Measurements from ENCODE around the gene MT1H. TPM values are rescaled to one million over a fixed set of nuclear protein-coding genes. Genes with fewer than 3 reads are reported as not detected.

The MT1H gene
- total and polyA plus RNA-seq, 3 donors from 2014 or later, result not detected

DNA sequence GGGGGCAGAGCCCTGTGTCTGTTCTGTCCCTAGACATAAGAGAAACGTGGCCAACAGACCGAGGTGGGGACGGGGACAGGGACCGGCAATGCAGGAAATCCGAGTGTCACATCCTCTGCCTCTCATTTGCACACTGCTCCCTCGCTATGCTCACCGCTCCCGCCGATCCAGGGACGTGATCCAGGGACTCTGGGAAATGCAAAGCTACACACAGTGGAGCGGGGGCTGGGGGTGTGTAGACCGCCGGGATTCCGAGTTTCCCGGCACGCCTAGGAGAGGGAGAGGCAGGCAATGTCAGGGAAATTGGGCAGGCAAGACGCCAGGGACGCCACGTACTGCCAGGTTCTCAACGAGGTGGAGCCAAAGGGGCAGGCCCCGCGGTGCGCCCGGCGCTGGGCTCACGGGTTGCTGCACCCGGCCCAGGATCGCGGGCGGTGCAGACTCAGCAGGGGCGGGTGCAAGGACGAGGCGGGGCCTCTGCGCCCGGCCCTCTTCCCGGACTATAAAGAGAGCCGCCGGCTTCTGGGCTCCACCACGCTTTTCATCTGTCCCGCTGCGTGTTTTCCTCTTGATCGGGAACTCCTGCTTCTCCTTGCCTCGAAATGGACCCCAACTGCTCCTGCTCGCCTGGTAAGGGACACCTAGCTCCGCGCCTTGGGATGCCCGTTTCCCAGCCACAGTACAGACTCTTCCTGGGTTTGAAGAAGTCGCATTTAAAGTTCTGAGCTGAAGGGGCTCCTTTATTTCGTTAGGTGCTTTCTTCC, 12.5 kb downstream of the MT1H start, which contains the start of gene MT1X:
Gene MT1X (plus strand): TSS at position 532 of the 764 bp plus-strand sequence. CDS start 71 bp downstream, at position 603.
- DNase-seq, result peak; percentile 93
- Histone ChIP-seq H3K27me3 (no peaks in the 10 kb centered on the region), H3K36me3 (ENCODE audit: low read depth, missing control alignments) (no peaks in the 10 kb centered on the region), H3K4me1 (peaks cover 16% of the 10 kb centered on the region), H3K9me3 (no peaks in the 10 kb centered on the region), H3K4me3 (peak within 1 kb of the TSS; percentile 48 to 61), H3K27ac (peak within 1 kb of the TSS; percentile 26 to 76)
- WGBS, 2 donors, result 0 to 1% methylated on average over 31 to 49 of the region's 49 CpGs
- TF ChIP-seq POLR2A (IDR thresholded peaks at IDR 0.05), result peak; percentile 78
- TF ChIP-seq, protein P1, sequence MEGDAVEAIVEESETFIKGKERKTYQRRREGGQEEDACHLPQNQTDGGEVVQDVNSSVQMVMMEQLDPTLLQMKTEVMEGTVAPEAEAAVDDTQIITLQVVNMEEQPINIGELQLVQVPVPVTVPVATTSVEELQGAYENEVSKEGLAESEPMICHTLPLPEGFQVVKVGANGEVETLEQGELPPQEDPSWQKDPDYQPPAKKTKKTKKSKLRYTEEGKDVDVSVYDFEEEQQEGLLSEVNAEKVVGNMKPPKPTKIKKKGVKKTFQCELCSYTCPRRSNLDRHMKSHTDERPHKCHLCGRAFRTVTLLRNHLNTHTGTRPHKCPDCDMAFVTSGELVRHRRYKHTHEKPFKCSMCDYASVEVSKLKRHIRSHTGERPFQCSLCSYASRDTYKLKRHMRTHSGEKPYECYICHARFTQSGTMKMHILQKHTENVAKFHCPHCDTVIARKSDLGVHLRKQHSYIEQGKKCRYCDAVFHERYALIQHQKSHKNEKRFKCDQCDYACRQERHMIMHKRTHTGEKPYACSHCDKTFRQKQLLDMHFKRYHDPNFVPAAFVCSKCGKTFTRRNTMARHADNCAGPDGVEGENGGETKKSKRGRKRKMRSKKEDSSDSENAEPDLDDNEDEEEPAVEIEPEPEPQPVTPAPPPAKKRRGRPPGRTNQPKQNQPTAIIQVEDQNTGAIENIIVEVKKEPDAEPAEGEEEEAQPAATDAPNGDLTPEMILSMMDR (IDR thresholded peaks at IDR 0.05), result peak in 1 of 3 experiments; percentile 4
- intact Hi-C loops (cut with DNase I; ENCODE audit: low total_unique reads), result no loop called here

DNA sequence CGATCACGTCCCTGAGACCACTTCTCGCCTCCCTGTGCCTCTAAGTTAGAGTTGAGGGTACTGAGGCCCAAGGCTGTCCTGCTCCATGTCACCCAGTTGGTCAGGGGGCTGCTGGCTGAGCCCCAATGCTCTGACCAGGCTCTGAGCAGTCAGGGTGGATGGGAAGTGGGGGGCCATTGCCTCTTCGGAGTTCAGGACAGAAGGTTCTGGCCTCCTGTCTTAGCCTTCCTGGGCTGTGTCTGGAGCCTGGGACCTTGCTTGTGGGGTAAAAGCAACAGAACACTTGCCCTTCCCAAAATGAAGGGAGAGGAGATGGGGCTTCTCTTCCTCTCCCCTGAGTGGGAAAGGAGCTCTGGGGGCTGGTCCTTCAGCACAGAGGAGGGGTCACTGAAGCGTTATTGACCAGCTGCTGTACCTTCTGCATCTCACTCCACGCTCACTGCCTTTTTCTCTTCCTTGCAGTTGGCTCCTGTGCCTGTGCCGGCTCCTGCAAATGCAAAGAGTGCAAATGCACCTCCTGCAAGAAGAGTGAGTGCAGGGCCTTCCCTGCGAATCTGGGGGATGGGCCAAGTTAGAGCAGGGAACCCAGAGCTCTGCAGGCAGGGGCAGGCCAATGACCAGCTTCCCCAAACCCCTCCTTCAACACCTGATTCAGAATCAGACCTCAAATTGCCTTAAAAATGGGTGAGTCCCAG, 13.2 kb downstream of the MT1H start:
- TF ChIP-seq, protein P1 (IDR thresholded peaks at IDR 0.05), result no peak
- no peak for TF ChIP-seq POLR2A (IDR thresholded peaks at IDR 0.05)
- intact Hi-C loops (cut with DNase I; ENCODE audit: low total_unique reads), result no loop called here
- H3K27ac ChIP-seq, result peak overlapping the region; percentile 26 to 76
- no peaks in the 10 kb centered on the region for H3K27me3 ChIP-seq
- H3K9me3 ChIP-seq, result no peaks in the 10 kb centered on the region
- H3K4me1 ChIP-seq, result peaks cover 16% of the 10 kb centered on the region
- WGBS, 2 donors, result 26 to 33% methylated on average over 7 to 8 of the region's 8 CpGs
- H3K36me3 ChIP-seq (ENCODE audit: low read depth, missing control alignments), result no peaks in the 10 kb centered on the region
- DNase-seq, result no peak
- H3K4me3 ChIP-seq, result peak overlapping the region; percentile 48 to 61

DNA sequence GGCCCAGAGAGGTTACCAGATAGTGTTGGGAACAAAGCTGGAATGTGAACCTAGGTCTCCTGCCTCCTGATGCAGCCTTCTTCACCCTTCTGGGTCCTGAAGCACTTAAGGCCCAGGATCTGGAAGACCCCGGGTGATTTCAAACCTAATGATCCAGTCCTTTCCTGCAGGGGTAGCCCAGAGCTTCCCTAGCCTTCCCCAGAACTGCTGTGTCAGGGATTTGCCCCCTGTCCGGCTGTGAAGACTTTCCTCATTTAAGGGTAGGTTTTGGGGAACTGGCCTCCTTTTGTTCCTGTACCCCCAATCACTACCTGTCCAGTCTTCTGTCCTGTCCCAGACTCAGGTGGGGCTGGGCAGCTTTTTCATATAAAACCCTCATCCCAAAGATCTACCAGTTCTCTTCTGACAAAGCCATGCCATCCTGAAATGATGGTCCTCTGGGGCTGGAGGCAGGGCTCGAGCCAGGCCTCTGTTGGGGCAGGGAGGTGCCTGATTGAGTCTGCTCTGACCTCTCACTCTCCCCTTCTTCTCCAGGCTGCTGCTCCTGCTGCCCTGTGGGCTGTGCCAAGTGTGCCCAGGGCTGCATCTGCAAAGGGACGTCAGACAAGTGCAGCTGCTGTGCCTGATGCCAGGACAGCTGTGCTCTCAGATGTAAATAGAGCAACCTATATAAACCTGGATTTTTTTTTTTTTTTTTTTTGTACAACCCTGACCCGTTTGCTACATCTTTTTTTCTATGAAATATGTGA, 14.0 kb downstream of the MT1H start:
- H3K4me1 ChIP-seq, result peaks cover 16% of the 10 kb centered on the region
- H3K27me3 ChIP-seq, result no peaks in the 10 kb centered on the region
- H3K36me3 ChIP-seq (ENCODE audit: low read depth, missing control alignments), result no peaks in the 10 kb centered on the region
- no peak for TF ChIP-seq POLR2A (IDR thresholded peaks at IDR 0.05)
- TF ChIP-seq, protein P1 (IDR thresholded peaks at IDR 0.05), result no peak
- intact Hi-C loops (cut with DNase I; ENCODE audit: low total_unique reads), result no loop called here
- H3K9me3 ChIP-seq, result no peaks in the 10 kb centered on the region
- no peak overlapping the region for H3K27ac ChIP-seq
- peak overlapping the region; percentile 48 to 61 for H3K4me3 ChIP-seq
- WGBS, 2 donors, result 77 to 86% methylated on average over 5 of the region's 5 CpGs
- DNase-seq, result no peak

DNA sequence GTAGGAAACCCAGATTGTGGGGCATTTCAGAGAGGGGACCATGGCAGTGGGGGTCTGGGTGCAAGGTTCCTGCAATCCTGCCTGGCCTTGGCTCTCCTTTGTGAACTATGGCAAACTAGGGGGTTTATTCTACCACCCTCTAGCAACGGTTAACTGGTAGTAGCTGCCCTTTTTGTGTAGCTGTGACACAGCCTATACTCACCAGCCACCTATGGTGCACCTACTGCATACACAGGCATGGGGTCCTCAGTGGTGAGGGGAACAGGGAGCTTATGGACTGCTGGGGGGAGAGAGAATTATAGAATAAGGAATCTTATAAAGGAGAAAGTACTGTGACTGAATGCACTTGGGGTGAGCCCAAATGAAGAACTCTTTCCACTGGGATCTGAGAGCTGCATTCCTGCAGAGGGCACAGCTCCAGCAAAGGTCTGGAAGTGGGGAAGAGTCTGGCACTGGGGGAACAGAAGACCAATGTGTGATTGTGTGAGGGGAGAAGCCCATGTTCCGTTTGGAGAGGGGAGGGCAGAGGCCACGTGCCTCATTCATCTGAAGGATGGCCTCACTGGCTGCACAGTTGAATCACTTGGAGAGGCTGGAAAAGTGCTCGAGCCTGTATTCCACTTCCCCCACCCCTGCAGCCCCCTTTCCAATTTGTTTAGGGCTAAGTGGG, 14.8 kb downstream of the MT1H start:
- WGBS, 2 donors, result 58 to 68% methylated on average over 4 of the region's 4 CpGs
- H3K36me3 ChIP-seq (ENCODE audit: low read depth, missing control alignments), result no peaks in the 10 kb centered on the region
- no peak overlapping the region for H3K27ac ChIP-seq
- peaks cover 16% of the 10 kb centered on the region for H3K4me1 ChIP-seq
- intact Hi-C loops (cut with DNase I; ENCODE audit: low total_unique reads), result no loop called here
- H3K9me3 ChIP-seq, result no peaks in the 10 kb centered on the region
- no peak for DNase-seq
- no peak for TF ChIP-seq POLR2A (IDR thresholded peaks at IDR 0.05)
- TF ChIP-seq, protein P1 (IDR thresholded peaks at IDR 0.05), result no peak
- H3K27me3 ChIP-seq, result no peaks in the 10 kb centered on the region
- H3K4me3 ChIP-seq, result no peak overlapping the region

All from testis (tissue), 3 donors.